Mesothelial cell of epicardium (in vitro differentiated cells): Measurements from ENCODE around the gene AUP1. TPM values are rescaled to one million over a fixed set of nuclear protein-coding genes. Genes with fewer than 3 reads are reported as not detected.
"Not testable (repeated sequence)": the region's sequence is repeated elsewhere in the genome, so short reads cannot be mapped to it uniquely, and the experiment has no call there.

Source experiments
- DNase-seq, 2 experiments: peaks; one replicate each; pipeline ENCODE4 v3.0.0; 2021; ENCODE audit warnings: low spot score in 2 of 2; ENCODE audit not compliant: unreplicated experiment in 2 of 2
- H3K27ac Mint-ChIP-seq: 2 replicates; pipeline ENCODE4 v1.8.0; 2021; ENCODE audit warnings: mixed read lengths
- H3K27me3 Mint-ChIP-seq: 2 replicates; pipeline ENCODE4 v1.8.0; 2021; ENCODE audit warnings: low read depth, mixed read lengths
- H3K36me3 Mint-ChIP-seq: 2 replicates; pipeline ENCODE4 v1.8.0; 2021; ENCODE audit warnings: mixed read lengths
- H3K4me1 Mint-ChIP-seq: 2 replicates; pipeline ENCODE4 v1.8.0; 2021; ENCODE audit warnings: mixed read lengths
- H3K4me3 Mint-ChIP-seq: 2 replicates; pipeline ENCODE4 v1.8.0; 2021; ENCODE audit warnings: mild to moderate bottlenecking, moderate library complexity, mixed read lengths
- H3K9me3 Mint-ChIP-seq: 2 replicates; pipeline ENCODE4 v1.8.0; 2021; ENCODE audit warnings: mixed read lengths
- CTCF ChIP-seq: fragments of 200-600 bp; sonication (generic); IDR thresholded peaks from one replicate; pipeline ENCODE4 v1.5.0; 2021; ENCODE audit warnings: antibody characterized with exemption; ENCODE audit not compliant: unreplicated experiment
- total RNA-seq: library from RNA; stranded (reverse); gene quantifications from 3 replicates; pipeline ENCODE4 v1.2.1, GENCODE V29; 2021

AUP1 gene
- total RNA-seq, 1 donor from 2014 or later = 86.2 TPM

GRCh38 chr2:74491648-74492544 lies 37.6 kb downstream of the AUP1 start:
- H3K27me3 Mint-ChIP-seq = peaks cover 11% of the 10 kb centered on the region
- no peak for TF ChIP-seq CTCF
- H3K36me3 Mint-ChIP-seq = peaks cover 27% of the 10 kb centered on the region
- H3K4me3 Mint-ChIP-seq = no peak overlapping the region
- no peak for DNase-seq
- no peaks in the 10 kb centered on the region for H3K4me1 Mint-ChIP-seq
- H3K9me3 Mint-ChIP-seq = no peaks in the 10 kb centered on the region
- no peak overlapping the region for H3K27ac Mint-ChIP-seq

DNA sequence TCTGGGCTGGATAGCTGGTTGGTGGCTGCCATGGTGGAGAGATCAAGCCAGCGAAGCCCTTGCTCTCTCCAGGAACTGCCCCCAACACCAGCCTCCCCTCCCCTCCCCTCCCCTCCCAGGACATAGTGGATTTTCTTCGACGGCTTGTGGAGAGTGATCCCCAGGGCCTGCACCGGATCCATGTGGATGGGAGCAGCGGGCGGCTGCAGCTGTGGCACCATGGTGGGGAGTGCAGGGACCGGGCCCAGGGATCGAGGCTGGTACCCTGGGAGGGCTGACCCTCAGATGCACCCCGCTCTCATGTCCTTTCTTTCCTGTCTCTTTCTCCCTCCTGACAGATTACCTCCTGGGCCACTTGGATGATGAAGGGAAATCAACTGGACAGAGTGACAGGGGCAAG lies 39.6 kb downstream of the AUP1 start:
- Mint-ChIP-seq H3K4me1 (no peaks in the 10 kb centered on the region), H3K27me3 (no peaks in the 10 kb centered on the region), H3K4me3 (no peak overlapping the region), H3K36me3 (peaks cover 30% of the 10 kb centered on the region), H3K27ac (no peak overlapping the region), H3K9me3 (no peaks in the 10 kb centered on the region)
- DNase-seq = no peak
- TF ChIP-seq CTCF = no peak

- no peaks in the 10 kb centered on the region for H3K27me3 Mint-ChIP-seq
- H3K9me3 Mint-ChIP-seq = no peaks in the 10 kb centered on the region
- H3K27ac Mint-ChIP-seq = no peak overlapping the region
- H3K4me3 Mint-ChIP-seq = no peak overlapping the region
- no peak for DNase-seq
- no peak for TF ChIP-seq CTCF
- H3K4me1 Mint-ChIP-seq = no peaks in the 10 kb centered on the region
- peaks cover 24% of the 10 kb centered on the region for H3K36me3 Mint-ChIP-seq
Measured at GRCh38 chr2:74488643-74489481, 40.6 kb downstream of the AUP1 start.

DNA sequence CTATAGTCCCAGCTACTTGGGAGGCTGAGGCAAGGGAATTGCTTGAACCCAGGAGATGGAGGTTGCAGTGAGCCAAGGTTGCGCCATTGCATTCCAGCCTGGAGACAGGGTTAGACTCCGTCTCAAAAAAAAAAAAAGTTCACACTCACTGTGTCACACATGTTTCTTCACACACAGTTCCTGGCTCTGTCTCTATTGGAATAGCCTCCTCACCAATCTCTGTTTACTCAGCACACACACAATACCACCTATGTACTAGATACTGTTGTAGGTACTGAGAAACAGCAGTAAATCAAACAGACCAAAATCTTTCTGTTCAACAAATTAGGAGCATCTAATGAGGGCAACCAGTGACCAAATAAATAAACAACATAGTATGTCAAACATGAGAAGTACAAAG lies 43.4 kb downstream of the AUP1 start:
- Mint-ChIP-seq H3K9me3 (no peaks in the 10 kb centered on the region), H3K36me3 (peaks cover 11% of the 10 kb centered on the region), H3K4me1 (peaks cover 12% of the 10 kb centered on the region), H3K4me3 (no peak overlapping the region), H3K27me3 (no peaks in the 10 kb centered on the region), H3K27ac (no peak overlapping the region)
- TF ChIP-seq CTCF = no peak
- no peak for DNase-seq

- H3K4me3 Mint-ChIP-seq = peak overlapping the region; percentile 100
- H3K27ac Mint-ChIP-seq = peak overlapping the region; percentile 99
- not testable (repeated sequence) for DNase-seq, H3K9me3 Mint-ChIP-seq, H3K27me3 Mint-ChIP-seq, H3K36me3 Mint-ChIP-seq
- peaks cover 18% of the 10 kb centered on the region for H3K4me1 Mint-ChIP-seq
Measured at GRCh38 chr2:74483675-74484164, 45.8 kb downstream of the AUP1 start.
